ENCODE results near the gene MACC1. TPM values are rescaled to one million over a fixed set of nuclear protein-coding genes. Genes with fewer than 3 reads are reported as not detected.
"Not testable (repeated sequence)": the region's sequence is repeated elsewhere in the genome, so short reads cannot be mapped to it uniquely, and the experiment has no call there.

Gene MACC1
- total RNA-seq, 4 donors from 2014 or later, result 15.4 to 18.5 (median 15.8) TPM

DNA sequence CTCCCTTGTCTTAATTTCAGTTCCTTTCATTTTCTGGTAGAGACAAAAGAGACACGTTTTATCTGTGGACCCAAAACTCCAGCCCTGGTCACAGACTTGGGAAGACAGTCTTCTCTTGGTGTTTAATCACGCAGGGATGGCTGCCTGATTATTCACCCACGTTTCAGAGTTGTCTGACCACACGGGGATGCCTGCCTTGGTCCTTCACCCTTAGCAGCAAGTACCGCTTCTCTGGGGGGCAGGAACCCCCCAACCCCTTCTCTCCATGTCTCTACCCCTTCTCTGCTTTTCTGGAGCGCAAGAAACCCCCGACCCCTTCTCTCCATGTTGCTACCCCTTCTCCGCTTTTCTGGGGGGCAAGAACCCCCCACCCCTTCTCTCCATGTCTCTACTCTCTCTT lies 95.8 kb downstream of the MACC1 start:
- WGBS, 2 donors, result 88 to 91% methylated on average over 8 of the region's 8 CpGs
- DNase-seq (ENCODE audit: low spot score in 2 of 2), result no peak
- intact Hi-C loops (cut with DNase I; ENCODE audit: low total_unique reads), result no loop called here
- no peak for TF ChIP-seq POLR2A (IDR thresholded peaks at IDR 0.05)
- TF ChIP-seq, protein P1, sequence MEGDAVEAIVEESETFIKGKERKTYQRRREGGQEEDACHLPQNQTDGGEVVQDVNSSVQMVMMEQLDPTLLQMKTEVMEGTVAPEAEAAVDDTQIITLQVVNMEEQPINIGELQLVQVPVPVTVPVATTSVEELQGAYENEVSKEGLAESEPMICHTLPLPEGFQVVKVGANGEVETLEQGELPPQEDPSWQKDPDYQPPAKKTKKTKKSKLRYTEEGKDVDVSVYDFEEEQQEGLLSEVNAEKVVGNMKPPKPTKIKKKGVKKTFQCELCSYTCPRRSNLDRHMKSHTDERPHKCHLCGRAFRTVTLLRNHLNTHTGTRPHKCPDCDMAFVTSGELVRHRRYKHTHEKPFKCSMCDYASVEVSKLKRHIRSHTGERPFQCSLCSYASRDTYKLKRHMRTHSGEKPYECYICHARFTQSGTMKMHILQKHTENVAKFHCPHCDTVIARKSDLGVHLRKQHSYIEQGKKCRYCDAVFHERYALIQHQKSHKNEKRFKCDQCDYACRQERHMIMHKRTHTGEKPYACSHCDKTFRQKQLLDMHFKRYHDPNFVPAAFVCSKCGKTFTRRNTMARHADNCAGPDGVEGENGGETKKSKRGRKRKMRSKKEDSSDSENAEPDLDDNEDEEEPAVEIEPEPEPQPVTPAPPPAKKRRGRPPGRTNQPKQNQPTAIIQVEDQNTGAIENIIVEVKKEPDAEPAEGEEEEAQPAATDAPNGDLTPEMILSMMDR (IDR thresholded peaks at IDR 0.05), result no peak
- H3K4me3 ChIP-seq (ENCODE audit: low read depth, poor library complexity, severe bottlenecking), result no peak overlapping the region

GRCh38 chr7:20120611-20121168 lies 96.5 kb downstream of the MACC1 start:
- H3K4me3 ChIP-seq (ENCODE audit: low read depth, poor library complexity, severe bottlenecking); intact Hi-C loops (cut with DNase I; ENCODE audit: low total_unique reads); DNase-seq (ENCODE audit: low spot score in 2 of 2): not testable (repeated sequence)
- WGBS, 2 donors, result 89 to 90% methylated on average over 7 of the region's 7 CpGs

- TF ChIP-seq POLR2A (IDR thresholded peaks at IDR 0.05), result no peak
- TF ChIP-seq, protein P1 (IDR thresholded peaks at IDR 0.05), result no peak
- intact Hi-C loops (cut with DNase I; ENCODE audit: low total_unique reads), result no loop called here
- no peak for DNase-seq (ENCODE audit: low spot score in 2 of 2)
- WGBS, 2 donors, result 70 to 75% methylated on average over 3 of the region's 3 CpGs
- H3K4me3 ChIP-seq (ENCODE audit: low read depth, poor library complexity, severe bottlenecking), result no peak overlapping the region
These were observed 100.3 kb downstream of the MACC1 start for GRCh38 chr7:20116869-20117268.

DNA sequence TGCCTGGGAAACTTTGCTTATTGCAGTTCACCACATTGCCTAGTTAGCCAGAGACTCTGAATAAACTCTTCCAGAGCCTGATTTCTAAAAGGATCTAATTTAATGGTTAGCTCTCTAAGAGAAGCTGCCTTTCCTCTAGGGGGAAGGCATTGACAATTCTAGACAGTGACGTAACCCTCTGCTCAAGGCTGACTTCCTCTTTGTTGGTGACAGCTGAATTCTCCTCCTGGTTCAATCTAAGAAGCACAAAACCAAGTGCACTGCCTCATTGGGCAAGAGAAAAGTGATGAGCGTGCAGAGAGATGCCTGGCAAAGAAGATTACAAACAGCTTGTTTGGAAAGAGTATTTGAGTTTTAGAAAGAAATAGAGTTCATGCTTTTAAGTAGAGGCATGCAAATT lies 102.7 kb downstream of the MACC1 start:
- no peak for DNase-seq (ENCODE audit: low spot score in 2 of 2)
- no peak for TF ChIP-seq POLR2A (IDR thresholded peaks at IDR 0.05)
- TF ChIP-seq, protein P1 (IDR thresholded peaks at IDR 0.05), result no peak
- no peak overlapping the region for H3K4me3 ChIP-seq (ENCODE audit: low read depth, poor library complexity, severe bottlenecking)
- WGBS, 2 donors, result 28 to 31% methylated on average over 2 of the region's 2 CpGs
- intact Hi-C loops (cut with DNase I; ENCODE audit: low total_unique reads), result no loop called here

GRCh38 chr7:20113427-20114027 lies 103.7 kb downstream of the MACC1 start:
- H3K4me3 ChIP-seq (ENCODE audit: low read depth, poor library complexity, severe bottlenecking), result no peak overlapping the region
- TF ChIP-seq, protein P1 (IDR thresholded peaks at IDR 0.05), result no peak
- TF ChIP-seq POLR2A (IDR thresholded peaks at IDR 0.05), result no peak
- DNase-seq (ENCODE audit: low spot score in 2 of 2), result no peak
- intact Hi-C loops (cut with DNase I; ENCODE audit: low total_unique reads), result no loop called here
- 83 to 86% methylated on average over 4 of the region's 4 CpGs for WGBS, 2 donors

- DNase-seq (ENCODE audit: low spot score in 2 of 2), result no peak
- TF ChIP-seq, protein P1 (IDR thresholded peaks at IDR 0.05), result no peak
- TF ChIP-seq POLR2A (IDR thresholded peaks at IDR 0.05), result no peak
- no peak overlapping the region for H3K4me3 ChIP-seq (ENCODE audit: low read depth, poor library complexity, severe bottlenecking)
- intact Hi-C loops (cut with DNase I; ENCODE audit: low total_unique reads), result no loop called here
These were observed 104.5 kb downstream of the MACC1 start for GRCh38 chr7:20112696-20113095.
